ENCODE measurements around the gene ZNF541.

Gene ZNF541

GRCh38 chr19:47529018-47529742, 43.8 kb downstream of the ZNF541 start:
- no peaks in the 10 kb centered on the region for H3F3A ChIP-seq (ENCODE audit: insufficient read depth, low read length)
- DNase-seq = no peak
- no peaks in the 10 kb centered on the region for H3K4me1 ChIP-seq (ENCODE audit: low read length)
- peaks cover 63% of the 10 kb centered on the region for H3K27me3 ChIP-seq (replicated peaks; ENCODE audit: insufficient read depth, low read length)
- no peak overlapping the region for H2AFZ ChIP-seq (ENCODE audit: low read length)
- no peaks in the 10 kb centered on the region for H3K9me3 ChIP-seq (replicated peaks; ENCODE audit: insufficient read depth, low read length)
- H3K4me2 ChIP-seq (ENCODE audit: low read depth, low read length) = no peak overlapping the region
- TF ChIP-seq CTCF (IDR thresholded peaks at IDR 0.05; ENCODE audit: low read length) = no peak
- TF ChIP-seq EZH2phosphoT487 (IDR thresholded peaks at IDR 0.05; ENCODE audit: low read length) = no peak
- TF ChIP-seq EZH2 (optimal IDR thresholded peaks at IDR 0.05; ENCODE audit: low read depth, low read length) = no peak
- H3K4me3 ChIP-seq (ENCODE audit: low read length) = no peak overlapping the region
- no peak overlapping the region for H3K27ac ChIP-seq (ENCODE audit: low read length)
- H3K79me2 ChIP-seq (ENCODE audit: low read length) = no peaks in the 10 kb centered on the region
- no peaks in the 10 kb centered on the region for H3K36me3 ChIP-seq (replicated peaks; ENCODE audit: insufficient read depth, low read length)
- H3K9me2 ChIP-seq (replicated peaks; ENCODE audit: insufficient read depth, low read length) = no peaks in the 10 kb centered on the region
- no peaks in the 10 kb centered on the region for H4K20me1 ChIP-seq (ENCODE audit: insufficient read depth, low read length)
- no peak overlapping the region for H3K9ac ChIP-seq (ENCODE audit: low read length)

- no peak overlapping the region for H3K4me3 ChIP-seq (ENCODE audit: low read length)
These were observed 46.1 kb downstream of the ZNF541 start for GRCh38 chr19:47526798-47527197.

GRCh38 chr19:47523473-47523872, 49.5 kb downstream of the ZNF541 start:
- Histone ChIP-seq H3F3A (ENCODE audit: insufficient read depth, low read length) (peaks cover under 1% of the 10 kb centered on the region; the same call in 1 of the 2 replicates), H3K9ac (ENCODE audit: low read length) (no peak overlapping the region), H3K4me1 (ENCODE audit: low read length) (peaks cover 6% of the 10 kb centered on the region), H3K9me2 (replicated peaks; ENCODE audit: insufficient read depth, low read length) (no peaks in the 10 kb centered on the region), H3K9me3 (replicated peaks; ENCODE audit: insufficient read depth, low read length) (no peaks in the 10 kb centered on the region), H3K4me3 (ENCODE audit: low read length) (no peak overlapping the region), H2AFZ (ENCODE audit: low read length) (no peak overlapping the region), H3K4me2 (ENCODE audit: low read depth, low read length) (no peak overlapping the region), H3K36me3 (replicated peaks; ENCODE audit: insufficient read depth, low read length) (no peaks in the 10 kb centered on the region), H4K20me1 (ENCODE audit: insufficient read depth, low read length) (no peaks in the 10 kb centered on the region), H3K27me3 (replicated peaks; ENCODE audit: insufficient read depth, low read length) (peaks cover 62% of the 10 kb centered on the region), H3K79me2 (ENCODE audit: low read length) (no peaks in the 10 kb centered on the region), H3K27ac (ENCODE audit: low read length) (no peak overlapping the region)
- no peak for TF ChIP-seq EZH2phosphoT487 (IDR thresholded peaks at IDR 0.05; ENCODE audit: low read length)
- no peak for TF ChIP-seq CTCF (IDR thresholded peaks at IDR 0.05; ENCODE audit: low read length)
- TF ChIP-seq EZH2 (optimal IDR thresholded peaks at IDR 0.05; ENCODE audit: low read depth, low read length) = no peak
- no peak for DNase-seq

More at GRCh38 chr19:47526798-47527197, 46.1 kb downstream of the ZNF541 start:
- H3K79me2 ChIP-seq (ENCODE audit: low read length) = no peaks in the 10 kb centered on the region
- no peaks in the 10 kb centered on the region for H3K36me3 ChIP-seq (replicated peaks; ENCODE audit: insufficient read depth, low read length)
- H3K9me3 ChIP-seq (replicated peaks; ENCODE audit: insufficient read depth, low read length) = no peaks in the 10 kb centered on the region
- H3F3A ChIP-seq (ENCODE audit: insufficient read depth, low read length) = no peaks in the 10 kb centered on the region
- no peak overlapping the region for H3K9ac ChIP-seq (ENCODE audit: low read length)
- H4K20me1 ChIP-seq (ENCODE audit: insufficient read depth, low read length) = no peaks in the 10 kb centered on the region
- H3K4me2 ChIP-seq (ENCODE audit: low read depth, low read length) = no peak overlapping the region
- DNase-seq = no peak
- H3K27ac ChIP-seq (ENCODE audit: low read length) = no peak overlapping the region
- no peaks in the 10 kb centered on the region for H3K9me2 ChIP-seq (replicated peaks; ENCODE audit: insufficient read depth, low read length)
- no peaks in the 10 kb centered on the region for H3K4me1 ChIP-seq (ENCODE audit: low read length)
- H3K27me3 ChIP-seq (replicated peaks; ENCODE audit: insufficient read depth, low read length) = peaks cover 70% of the 10 kb centered on the region
- TF ChIP-seq EZH2 (optimal IDR thresholded peaks at IDR 0.05; ENCODE audit: low read depth, low read length) = no peak
- H2AFZ ChIP-seq (ENCODE audit: low read length) = no peak overlapping the region
